ENCODE data around the gene THRAP3. TPM values are rescaled to one million over a fixed set of nuclear protein-coding genes. Genes with fewer than 3 reads are reported as not detected.
A peak's percentile ranks its signal among the peaks of the same experiment; 100 is the strongest.

THRAP3 gene
- total and polyA plus RNA-seq, 5 donors, result 32.6 to 85.5 (median 75.5) TPM

GRCh38 chr1:36329817-36330216, 105.6 kb downstream of the THRAP3 start:
- ATAC-seq (no peak), DNase-seq (no peak)
- no peak overlapping the region for H3K27ac ChIP-seq (ENCODE audit: low read length)
- H3K27me3 ChIP-seq (ENCODE audit: control insufficient read depth, insufficient read depth), result no peaks in the 10 kb centered on the region
- WGBS, result 89% methylated on average over 9 of the region's 9 CpGs
- peaks cover 7% of the 10 kb centered on the region for H3K4me1 ChIP-seq (ENCODE audit: control insufficient read depth, insufficient read depth, low read length)
- no peaks in the 10 kb centered on the region for H3K9me3 ChIP-seq (ENCODE audit: control insufficient read depth, low read length)
- H3K4me3 ChIP-seq (ENCODE audit: low read length), result no peak overlapping the region
- intact Hi-C loops (cut with DNase I), result no loop called here

- 85% methylated on average over 15 of the region's 15 CpGs for WGBS
- Histone ChIP-seq H3K4me3 (ENCODE audit: low read length) (no peak overlapping the region), H3K27me3 (ENCODE audit: control insufficient read depth, insufficient read depth) (no peaks in the 10 kb centered on the region), H3K27ac (ENCODE audit: low read length) (no peak overlapping the region), H3K4me1 (ENCODE audit: control insufficient read depth, insufficient read depth, low read length) (peaks cover 7% of the 10 kb centered on the region), H3K9me3 (ENCODE audit: control insufficient read depth, low read length) (no peaks in the 10 kb centered on the region)
- ATAC-seq (no peak), DNase-seq (peak in 1 of 3 donors; percentile 11)
- intact Hi-C loops (cut with DNase I), result no loop called here
These were observed 106.7 kb downstream of the THRAP3 start for GRCh38 chr1:36330940-36331339.

GRCh38 chr1:36337830-36338229, 113.6 kb downstream of the THRAP3 start:
- ATAC-seq (no peak), DNase-seq (peak in 1 of 3 donors; percentile 26)
- Histone ChIP-seq H3K9me3 (ENCODE audit: control insufficient read depth, low read length) (no peaks in the 10 kb centered on the region), H3K4me1 (ENCODE audit: control insufficient read depth, insufficient read depth, low read length) (no peaks in the 10 kb centered on the region), H3K4me3 (ENCODE audit: low read length) (no peak overlapping the region), H3K27ac (ENCODE audit: low read length) (no peak overlapping the region), H3K27me3 (ENCODE audit: control insufficient read depth, insufficient read depth) (no peaks in the 10 kb centered on the region)
- intact Hi-C loops (cut with DNase I), result no loop called here
- WGBS, result 81% methylated on average over 6 of the region's 6 CpGs

- DNase-seq (no peak), ATAC-seq (peak; percentile 3 to 10)
- H3K9me3 ChIP-seq (ENCODE audit: control insufficient read depth, low read length), result no peaks in the 10 kb centered on the region
- no peaks in the 10 kb centered on the region for H3K27me3 ChIP-seq (ENCODE audit: control insufficient read depth, insufficient read depth)
- WGBS, result 77% methylated on average over 7 of the region's 7 CpGs
- intact Hi-C loops (cut with DNase I), result no loop called here
- no peak overlapping the region for H3K27ac ChIP-seq (ENCODE audit: low read length)
- H3K4me3 ChIP-seq (ENCODE audit: low read length), result no peak overlapping the region
- no peaks in the 10 kb centered on the region for H3K4me1 ChIP-seq (ENCODE audit: control insufficient read depth, insufficient read depth, low read length)
These were observed 115.0 kb downstream of the THRAP3 start for GRCh38 chr1:36339215-36339614.

- Histone ChIP-seq H3K9me3 (ENCODE audit: control insufficient read depth, low read length) (no peaks in the 10 kb centered on the region), H3K27ac (ENCODE audit: low read length) (no peak overlapping the region), H3K4me3 (ENCODE audit: low read length) (no peak overlapping the region), H3K27me3 (ENCODE audit: control insufficient read depth, insufficient read depth) (no peaks in the 10 kb centered on the region), H3K4me1 (ENCODE audit: control insufficient read depth, insufficient read depth, low read length) (no peaks in the 10 kb centered on the region)
- DNase-seq, result peak in 1 of 3 donors; percentile 34
- ATAC-seq, result no peak
- intact Hi-C loops (cut with DNase I), result loop anchor here (5.0 kb wide), 1 partner anchor 83 kb away; no protein-coding TSS in a partner anchor
- 74% methylated on average over 9 of the region's 9 CpGs for WGBS
These were observed 115.4 kb downstream of the THRAP3 start for GRCh38 chr1:36339615-36340014.

- intact Hi-C loops (cut with DNase I), result loop anchor here (5.0 kb wide), 1 partner anchor 81 kb away; no protein-coding TSS in a partner anchor
- Histone ChIP-seq H3K4me1 (ENCODE audit: control insufficient read depth, insufficient read depth, low read length) (no peaks in the 10 kb centered on the region), H3K27me3 (ENCODE audit: control insufficient read depth, insufficient read depth) (no peaks in the 10 kb centered on the region), H3K9me3 (ENCODE audit: control insufficient read depth, low read length) (no peaks in the 10 kb centered on the region), H3K4me3 (ENCODE audit: low read length) (no peak overlapping the region), H3K27ac (ENCODE audit: low read length) (no peak overlapping the region)
- ATAC-seq (no peak), DNase-seq (peak in 1 of 3 donors; percentile 46)
- 82% methylated on average over 34 of the region's 34 CpGs for WGBS
These were observed 117.5 kb downstream of the THRAP3 start for GRCh38 chr1:36341626-36342320.

- Histone ChIP-seq H3K9me3 (ENCODE audit: control insufficient read depth, low read length) (no peaks in the 10 kb centered on the region), H3K4me1 (ENCODE audit: control insufficient read depth, insufficient read depth, low read length) (no peaks in the 10 kb centered on the region), H3K27ac (ENCODE audit: low read length) (no peak overlapping the region), H3K27me3 (ENCODE audit: control insufficient read depth, insufficient read depth) (no peaks in the 10 kb centered on the region), H3K4me3 (ENCODE audit: low read length) (no peak overlapping the region)
- peak; percentile 54 to 81 (median 77) for DNase-seq
- ATAC-seq, result peak; percentile 58 to 59
- WGBS, result 77% methylated on average over 10 of the region's 10 CpGs
- intact Hi-C loops (cut with DNase I), result loop anchor here (5.0 kb wide), 1 partner anchor 80 kb away; no protein-coding TSS in a partner anchor
These were observed 118.4 kb downstream of the THRAP3 start for GRCh38 chr1:36342426-36343185.

- H3K27ac ChIP-seq (ENCODE audit: low read length), result no peak overlapping the region
- 90% methylated on average over 24 of the region's 24 CpGs for WGBS
- DNase-seq (peak in 1 of 3 donors; percentile 19), ATAC-seq (no peak)
- no peak overlapping the region for H3K4me3 ChIP-seq (ENCODE audit: low read length)
- no peaks in the 10 kb centered on the region for H3K4me1 ChIP-seq (ENCODE audit: control insufficient read depth, insufficient read depth, low read length)
- intact Hi-C loops (cut with DNase I), result loop anchor here (5.0 kb wide), 1 partner anchor 78 kb away; no protein-coding TSS in a partner anchor
- no peaks in the 10 kb centered on the region for H3K9me3 ChIP-seq (ENCODE audit: control insufficient read depth, low read length)
- no peaks in the 10 kb centered on the region for H3K27me3 ChIP-seq (ENCODE audit: control insufficient read depth, insufficient read depth)
These were observed 119.6 kb downstream of the THRAP3 start for GRCh38 chr1:36343651-36344394.

GRCh38 chr1:36344395-36344680, 120.1 kb downstream of the THRAP3 start:
- H3K4me1 ChIP-seq (ENCODE audit: control insufficient read depth, insufficient read depth, low read length), result peaks cover 3% of the 10 kb centered on the region
- DNase-seq (peak in 2 of 3 donors; percentile 15 to 58), ATAC-seq (no peak)
- intact Hi-C loops (cut with DNase I), result loop anchor here (5.0 kb wide), 1 partner anchor 78 kb away; no protein-coding TSS in a partner anchor
- 81% methylated on average over 8 of the region's 8 CpGs for WGBS
- H3K4me3 ChIP-seq (ENCODE audit: low read length), result no peak overlapping the region
- H3K9me3 ChIP-seq (ENCODE audit: control insufficient read depth, low read length), result no peaks in the 10 kb centered on the region
- no peak overlapping the region for H3K27ac ChIP-seq (ENCODE audit: low read length)
- H3K27me3 ChIP-seq (ENCODE audit: control insufficient read depth, insufficient read depth), result no peaks in the 10 kb centered on the region

- Histone ChIP-seq H3K4me1 (ENCODE audit: control insufficient read depth, insufficient read depth, low read length) (peaks cover 5% of the 10 kb centered on the region), H3K27me3 (ENCODE audit: control insufficient read depth, insufficient read depth) (no peaks in the 10 kb centered on the region), H3K9me3 (ENCODE audit: control insufficient read depth, low read length) (no peaks in the 10 kb centered on the region), H3K27ac (ENCODE audit: low read length) (no peak overlapping the region), H3K4me3 (ENCODE audit: low read length) (no peak overlapping the region)
- 88% methylated on average over 7 of the region's 7 CpGs for WGBS
- ATAC-seq, result no peak
- no peak for DNase-seq
- intact Hi-C loops (cut with DNase I), result no loop called here
These were observed 121.1 kb downstream of the THRAP3 start for GRCh38 chr1:36345353-36345752.

Measured in right cardiac atrium (tissue), 5 donors.